RWPE2 (cell line): ENCODE data around the gene EGFR.

Experiments
- ATAC-seq: fragments of 200-7000 bp; cut with Tn5 transposase; 3 replicates; pipeline ENCODE4 v1.9.1; 2021; ENCODE audit warnings: low read depth
- DNase-seq: peaks from one replicate; pipeline ENCODE4 v3.0.0-alpha.2; 2020; ENCODE audit warnings: low spot score
- H3K27ac ChIP-seq: fragments of 450-650 bp; 2 replicates; pipeline ENCODE4 v1.5.1; 2017; ENCODE audit warnings: mild to moderate bottlenecking; ENCODE audit not compliant: poor library complexity, severe bottlenecking
- H3K27me3 ChIP-seq: fragments of 250-450 bp; sonication (Bioruptor Pico); 2 replicates; pipeline ENCODE4 v1.5.1; 2021; ENCODE audit warnings: mild to moderate bottlenecking, moderate library complexity; ENCODE audit not compliant: insufficient read depth, poor library complexity, severe bottlenecking
- H3K36me3 ChIP-seq: fragments of 250-450 bp; sonication (Bioruptor Pico); 2 replicates; pipeline ENCODE4 v1.5.1; 2020; ENCODE audit warnings: low read depth, mild to moderate bottlenecking, moderate library complexity
- H3K4me1 ChIP-seq: fragments of 250-450 bp; sonication (Bioruptor Pico); 2 replicates; pipeline ENCODE4 v1.5.1; 2021; ENCODE audit warnings: mild to moderate bottlenecking, moderate library complexity; ENCODE audit not compliant: insufficient read depth, poor library complexity, severe bottlenecking
- H3K4me3 ChIP-seq: fragments of 250-450 bp; sonication (Bioruptor Pico); 2 replicates; pipeline ENCODE4 v1.5.1; 2021; ENCODE audit warnings: mild to moderate bottlenecking, moderate library complexity; ENCODE audit not compliant: severe bottlenecking
- H3K9me3 ChIP-seq: fragments of 250-450 bp; sonication (Bioruptor Pico); 2 replicates; pipeline ENCODE4 v1.5.1; 2021; ENCODE audit warnings: mild to moderate bottlenecking, moderate library complexity; ENCODE audit not compliant: severe bottlenecking
- TF ChIP-seq, protein P1 (sequence below): fragments of 450-650 bp; IDR thresholded peaks from one replicate; pipeline ENCODE4 v1.5.1; 2017; ENCODE audit warnings: mild to moderate bottlenecking, moderate library complexity; ENCODE audit not compliant: poor library complexity, severe bottlenecking

EGFR gene

DNA sequence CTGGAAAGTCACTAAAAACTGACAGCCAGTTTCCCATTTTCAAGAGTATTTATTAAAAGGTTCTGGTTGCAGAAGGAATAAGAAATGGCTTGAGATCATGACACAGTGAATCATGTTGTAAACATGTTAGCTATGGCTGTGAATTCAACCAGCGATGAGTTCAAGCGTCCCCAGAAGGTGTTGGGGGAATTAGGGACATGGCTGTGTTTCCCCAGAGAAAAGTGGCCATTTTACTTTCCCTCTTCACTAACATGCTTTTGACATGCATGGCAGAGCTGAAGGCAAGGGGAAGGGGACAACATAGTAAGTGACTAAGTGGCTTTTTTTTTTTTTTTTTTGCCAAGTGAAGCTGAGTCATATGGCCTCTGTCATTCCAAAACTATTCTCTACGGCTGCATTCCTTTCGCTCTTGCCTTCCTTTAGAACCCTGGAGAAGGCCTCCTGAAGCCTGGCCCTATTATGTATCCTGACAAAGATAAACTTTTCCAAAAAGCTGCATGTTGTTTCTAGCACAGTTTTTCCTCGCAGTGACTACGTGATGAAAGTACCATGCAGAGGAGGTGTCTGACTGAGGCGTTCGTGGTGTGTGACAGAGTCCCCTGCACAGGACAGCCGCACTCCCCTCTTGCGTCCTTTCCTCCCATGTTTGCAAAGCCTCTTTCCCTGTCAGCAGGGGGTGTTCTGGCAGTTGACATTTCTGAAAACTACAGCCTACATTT, 46.9 kb downstream of the EGFR start:
- Histone ChIP-seq H3K4me1 (peaks cover 71% of the 10 kb centered on the region), H3K27ac (peak overlapping the region; percentile 96), H3K4me3 (no peak overlapping the region), H3K9me3 (no peaks in the 10 kb centered on the region), H3K27me3 (no peaks in the 10 kb centered on the region), H3K36me3 (peaks cover 92% of the 10 kb centered on the region)
- ATAC-seq (peak; percentile 58), DNase-seq (no peak)
- TF ChIP-seq, protein P1, sequence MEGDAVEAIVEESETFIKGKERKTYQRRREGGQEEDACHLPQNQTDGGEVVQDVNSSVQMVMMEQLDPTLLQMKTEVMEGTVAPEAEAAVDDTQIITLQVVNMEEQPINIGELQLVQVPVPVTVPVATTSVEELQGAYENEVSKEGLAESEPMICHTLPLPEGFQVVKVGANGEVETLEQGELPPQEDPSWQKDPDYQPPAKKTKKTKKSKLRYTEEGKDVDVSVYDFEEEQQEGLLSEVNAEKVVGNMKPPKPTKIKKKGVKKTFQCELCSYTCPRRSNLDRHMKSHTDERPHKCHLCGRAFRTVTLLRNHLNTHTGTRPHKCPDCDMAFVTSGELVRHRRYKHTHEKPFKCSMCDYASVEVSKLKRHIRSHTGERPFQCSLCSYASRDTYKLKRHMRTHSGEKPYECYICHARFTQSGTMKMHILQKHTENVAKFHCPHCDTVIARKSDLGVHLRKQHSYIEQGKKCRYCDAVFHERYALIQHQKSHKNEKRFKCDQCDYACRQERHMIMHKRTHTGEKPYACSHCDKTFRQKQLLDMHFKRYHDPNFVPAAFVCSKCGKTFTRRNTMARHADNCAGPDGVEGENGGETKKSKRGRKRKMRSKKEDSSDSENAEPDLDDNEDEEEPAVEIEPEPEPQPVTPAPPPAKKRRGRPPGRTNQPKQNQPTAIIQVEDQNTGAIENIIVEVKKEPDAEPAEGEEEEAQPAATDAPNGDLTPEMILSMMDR, result no peak

DNA sequence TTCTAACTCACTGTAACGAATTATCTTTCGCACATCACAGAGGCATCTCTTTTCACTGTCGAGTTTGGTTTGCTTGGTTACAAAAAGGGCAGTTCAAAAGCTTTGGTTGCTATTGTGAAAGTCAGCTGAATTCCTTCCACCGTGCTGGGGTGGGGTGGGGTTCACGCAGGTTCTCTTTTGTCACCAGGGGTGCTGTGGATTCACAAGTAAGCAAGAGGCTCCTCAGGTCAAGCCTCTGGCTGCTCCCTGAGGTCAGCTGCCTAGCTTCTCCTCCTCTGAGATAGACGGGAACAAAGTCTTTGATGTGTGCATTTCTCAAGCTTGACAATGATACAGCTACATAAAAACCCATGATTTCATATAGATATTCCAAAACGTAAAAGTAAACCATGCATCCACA, 47.7 kb downstream of the EGFR start:
- ATAC-seq, result no peak
- Histone ChIP-seq H3K4me1 (peaks cover 71% of the 10 kb centered on the region), H3K27me3 (no peaks in the 10 kb centered on the region), H3K9me3 (no peaks in the 10 kb centered on the region), H3K27ac (peak overlapping the region; percentile 96), H3K36me3 (peaks cover 92% of the 10 kb centered on the region), H3K4me3 (no peak overlapping the region)
- no peak for DNase-seq
- TF ChIP-seq, protein P1, result no peak

DNA sequence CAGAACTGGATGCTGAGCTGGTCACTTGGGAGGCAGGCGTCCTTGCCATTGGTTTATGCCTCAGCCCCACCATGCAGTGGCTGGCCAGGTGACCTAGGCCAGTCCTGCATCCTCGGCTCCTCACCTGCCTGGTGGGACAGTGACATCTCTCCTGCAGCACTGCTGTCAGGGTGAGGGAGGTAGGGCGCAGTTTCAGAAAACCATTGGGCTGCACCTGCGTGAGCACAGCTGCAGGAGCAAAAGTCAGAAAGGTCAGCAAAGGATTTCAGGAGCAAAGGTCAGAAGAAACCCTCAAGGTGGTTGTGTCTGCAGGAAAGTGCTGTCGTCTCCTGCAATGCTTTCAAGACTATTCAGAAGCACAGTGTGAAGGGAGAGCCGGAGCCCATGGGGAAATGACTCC, 48.1 kb downstream of the EGFR start:
- ATAC-seq, result no peak
- H3K4me1 ChIP-seq, result peaks cover 71% of the 10 kb centered on the region
- H3K27me3 ChIP-seq, result no peaks in the 10 kb centered on the region
- peaks cover 90% of the 10 kb centered on the region for H3K36me3 ChIP-seq
- TF ChIP-seq, protein P1, result no peak
- DNase-seq, result no peak
- no peaks in the 10 kb centered on the region for H3K9me3 ChIP-seq
- no peak overlapping the region for H3K4me3 ChIP-seq
- H3K27ac ChIP-seq, result peak overlapping the region; percentile 96

DNA sequence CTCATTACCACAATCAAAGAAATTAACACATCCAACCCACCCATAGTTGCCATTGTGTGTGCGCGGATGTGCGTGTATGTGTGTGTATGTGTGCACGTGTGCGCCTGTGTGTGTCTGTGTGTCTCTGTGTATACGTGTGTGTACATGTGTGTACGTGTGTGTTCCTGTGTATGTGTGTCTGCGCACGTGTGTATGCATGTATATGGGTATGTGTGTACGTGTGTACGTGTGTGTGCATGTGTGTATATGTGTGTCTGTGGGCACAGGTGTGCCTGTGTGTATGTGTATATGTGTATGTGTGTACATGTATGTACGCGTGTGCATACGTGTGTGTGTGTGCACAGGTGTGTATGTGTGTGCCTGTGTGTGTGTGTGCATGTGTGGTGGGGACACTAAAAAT, 48.9 kb downstream of the EGFR start:
- no peak for ATAC-seq
- Histone ChIP-seq H3K27ac (peak overlapping the region; percentile 96), H3K4me1 (peaks cover 71% of the 10 kb centered on the region), H3K9me3 (no peaks in the 10 kb centered on the region), H3K27me3 (no peaks in the 10 kb centered on the region), H3K4me3 (no peak overlapping the region), H3K36me3 (peaks cover 85% of the 10 kb centered on the region)
- TF ChIP-seq, protein P1, result no peak
- no peak for DNase-seq

DNA sequence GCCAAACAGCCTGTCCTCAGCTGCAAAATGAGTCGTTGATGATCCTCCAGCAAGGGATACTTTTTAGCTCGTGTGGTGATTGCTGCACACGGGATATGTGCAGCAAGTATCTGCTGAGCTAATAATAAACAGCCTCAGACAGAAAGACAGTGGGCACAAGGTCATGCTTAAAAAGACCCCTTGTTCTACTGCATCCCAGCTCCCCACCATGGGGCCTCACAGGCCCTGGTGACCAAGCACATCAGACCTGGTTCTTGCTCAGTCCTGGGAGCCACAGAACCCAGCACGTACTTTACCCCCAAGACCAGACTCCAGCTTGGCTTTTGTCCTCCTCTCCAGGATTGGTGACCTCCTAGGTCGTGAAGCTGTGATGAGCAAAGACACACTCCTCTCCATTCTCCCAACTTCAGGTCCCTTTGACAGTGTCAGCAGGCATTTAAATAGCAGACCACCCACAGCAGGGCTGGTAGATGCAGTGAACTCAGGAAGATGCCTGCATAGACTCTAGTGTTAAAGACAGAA, 50.5 kb downstream of the EGFR start:
- no peaks in the 10 kb centered on the region for H3K9me3 ChIP-seq
- ATAC-seq, result no peak
- H3K27me3 ChIP-seq, result no peaks in the 10 kb centered on the region
- H3K27ac ChIP-seq, result peak overlapping the region; percentile 96
- peaks cover 80% of the 10 kb centered on the region for H3K36me3 ChIP-seq
- no peak overlapping the region for H3K4me3 ChIP-seq
- TF ChIP-seq, protein P1, result no peak
- peaks cover 71% of the 10 kb centered on the region for H3K4me1 ChIP-seq
- no peak for DNase-seq
